A549 (cell line): ENCODE data around the gene ZYG11B. TPM values are rescaled to one million over a fixed set of nuclear protein-coding genes. Genes with fewer than 3 reads are reported as not detected.

Experiments
- ATAC-seq, 2 experiments: fragments of 200-7000 bp in 1 of 2; fragments of >200 bp in 1 of 2; cut with Nextera tagmentation in 1 of 2; cut with Tn5 transposase in 1 of 2; 3 replicates each; pipeline versions ENCODE4 v1.8.0 to v1.9.1; 2018 to 2020; ENCODE audit warnings: mild to moderate bottlenecking in 1 of 2, moderate library complexity in 1 of 2
- CTCF ChIA-PET: fragments of 300-600 bp; sonication (Branson Sonifier 250); formaldehyde crosslinking; extraction: SDS; loops from one replicate; lab custom pipeline; 2021; ENCODE audit warnings: antibody characterized with exemption, inconsistent platforms; lab: Yijun Ruan, JAX
- POLR2A ChIA-PET: fragments of 350-600 bp; formaldehyde crosslinking; extraction: SDS; loops from one replicate; lab custom pipeline; 2021; ENCODE audit warnings: antibody characterized with exemption, inconsistent platforms; lab: Yijun Ruan, JAX
- DNase-seq, 2 experiments: peaks; one replicate each; pipeline versions ENCODE4 v3.0.0 to v3.0.0-alpha.2; 2011 to 2016; ENCODE audit warnings: low read depth in 1 of 2, low spot score in 1 of 2
- FAIRE-seq: peaks from 2 replicates; lab custom pipeline; 2011; peaks lifted over from hg19 to GRCh38; lab: Jason Lieb, UNC
- H3K27ac ChIP-seq, 2 experiments: fragments of >200 bp; sonication (Bioruptor Twin); formaldehyde crosslinking; 3 replicates each; pipeline ENCODE4 v1.5.1; 2016 to 2017
- H3K4me1 ChIP-seq: fragments of >200 bp; sonication (Bioruptor Twin); formaldehyde crosslinking; 3 replicates; pipeline ENCODE4 v1.6.1; 2016
- H3K4me2 ChIP-seq: fragments of >200 bp; sonication (Bioruptor Twin); formaldehyde crosslinking; 3 replicates; pipeline ENCODE4 v1.6.1; 2016
- H3K4me3 ChIP-seq: fragments of >200 bp; sonication (Bioruptor Twin); formaldehyde crosslinking; 3 replicates; pipeline ENCODE4 v1.5.1; 2016
- H3K9me3 ChIP-seq: fragments of >200 bp; sonication (Bioruptor Twin); formaldehyde crosslinking; 3 replicates; pipeline ENCODE4 v1.6.1; 2016
- CEBPB ChIP-seq, 2 experiments: fragments of >200 bp in 1 of 2; sonication (Bioruptor Twin) in 1 of 2; formaldehyde crosslinking in 1 of 2; IDR thresholded peaks; 2 replicates each; pipeline ENCODE4 v1.6.1; 2012 to 2016
- EP300 ChIP-seq, 2 experiments: fragments of >200 bp; sonication (Bioruptor Twin); formaldehyde crosslinking; IDR thresholded peaks; 2 replicates in 1 of 2; 3 replicates in 1 of 2; pipeline ENCODE4 v1.6.1; 2016 to 2017
- FOSL2 ChIP-seq, 2 experiments: fragments of 450-650 bp in 1 of 2; fragments of >200 bp in 1 of 2; sonication (Bioruptor Twin) in 1 of 2; formaldehyde crosslinking; IDR thresholded peaks; 2 replicates each; pipeline versions ENCODE4 v1.5.0 to v1.6.1; 2016 to 2020; ENCODE audit warnings: mild to moderate bottlenecking in 1 of 2, moderate library complexity in 1 of 2
- GATA3 ChIP-seq: IDR thresholded peaks from 2 replicates; pipeline ENCODE4 v1.6.1; 2012; ENCODE audit warnings: borderline replicate concordance
- HDAC2 ChIP-seq: fragments of 200-600 bp; sonication (generic); IDR thresholded peaks from 2 replicates; pipeline ENCODE4 v1.6.1; 2016
- HEYL ChIP-seq: fragments of 250-450 bp; sonication (Bioruptor Pico); IDR thresholded peaks from 2 replicates; pipeline ENCODE4 v1.8.0; 2021; ENCODE audit warnings: mild to moderate bottlenecking, moderate library complexity
- HOXB5 ChIP-seq: fragments of 250-450 bp; sonication (Bioruptor Pico); IDR thresholded peaks from 2 replicates; pipeline ENCODE4 v1.5.0; 2020; ENCODE audit warnings: mild to moderate bottlenecking, moderate library complexity
- KDM5A ChIP-seq: fragments of 200-600 bp; sonication (generic); IDR thresholded peaks from 2 replicates; pipeline ENCODE4 v1.6.1; 2016; ENCODE audit warnings: antibody characterized with exemption, mild to moderate bottlenecking
- MAFK ChIP-seq: fragments of 450-650 bp; IDR thresholded peaks from 2 replicates; pipeline ENCODE4 v1.6.1; 2014; ENCODE audit not compliant: partially characterized antibody
- MAZ ChIP-seq: fragments of 150-350 bp; IDR thresholded peaks from 2 replicates; pipeline ENCODE4 v1.6.1; 2014; ENCODE audit warnings: antibody characterized with exemption, low read depth, low read length, borderline replicate concordance
- MYC ChIP-seq: IDR thresholded peaks from 2 replicates; pipeline ENCODE4 v1.6.1; 2012; ENCODE audit warnings: mild to moderate bottlenecking, inconsistent platforms, low read length, improper control_type of control experiment, borderline replicate concordance
- NPAS2 ChIP-seq: fragments of 250-450 bp; sonication (Bioruptor Pico); IDR thresholded peaks from 2 replicates; pipeline ENCODE4 v1.8.0; 2022; ENCODE audit warnings: mild to moderate bottlenecking, moderate library complexity, borderline replicate concordance
- RARB ChIP-seq: fragments of 250-450 bp; sonication (Bioruptor Pico); IDR thresholded peaks from 2 replicates; pipeline ENCODE4 v1.8.0; 2021; ENCODE audit warnings: mild to moderate bottlenecking, moderate library complexity
- TFCP2L1 ChIP-seq: fragments of 250-450 bp; sonication (Bioruptor Pico); IDR thresholded peaks from 2 replicates; pipeline ENCODE4 v1.5.0; 2021; ENCODE audit warnings: mild to moderate bottlenecking
- ZNF302 ChIP-seq: fragments of 250-450 bp; sonication (Bioruptor Pico); IDR thresholded peaks from 2 replicates; pipeline ENCODE4 v1.9.0; 2021; ENCODE audit warnings: inconsistent platforms, mild to moderate bottlenecking, moderate library complexity
- WGBS: methylation state at CpG from one replicate; pipeline ENCODE4 v1.1.6; 2017; ENCODE audit errors: missing lambda C conversion rate; 5-methylcytosine and 5-hydroxymethylcytosine counted together
- polyA plus RNA-seq, 4 experiments: library from polyadenylated mRNA; depleted of rRNA in 3 of 4; stranded (reverse); fragments of >200 nt; fragmentation: RNase III in 1 of 4; extraction: RNeasy Plus Mini Kit Qiagen cat#74134 plus additional on column Dnase treatment in 1 of 4; gene quantifications; 2 replicates in 3 of 4; 3 replicates in 1 of 4; pipeline ENCODE4 v1.2.3, GENCODE V29; 2011 to 2017
- TF ChIP-seq, protein P1 (sequence below): fragments of 200-600 bp; sonication (generic); IDR thresholded peaks from 2 replicates; pipeline ENCODE4 v1.6.1; 2016; ENCODE audit warnings: antibody characterized with exemption, mild to moderate bottlenecking, moderate library complexity
- TF ChIP-seq, protein P2 (sequence below): fragments of 150-350 bp; IDR thresholded peaks from 2 replicates; pipeline ENCODE4 v1.6.1; 2014; ENCODE audit warnings: low read depth, mild to moderate bottlenecking, low read length
- TF ChIP-seq, protein P3 (sequence below): fragments of 250-450 bp; sonication (Bioruptor Pico); IDR thresholded peaks from 2 replicates; pipeline ENCODE4 v1.5.0; 2020; ENCODE audit warnings: low read depth, mild to moderate bottlenecking, moderate library complexity
- TF ChIP-seq, protein P4 (sequence below): fragments of 250-450 bp; sonication (Bioruptor Pico); IDR thresholded peaks from 2 replicates; pipeline ENCODE4 v1.5.0; 2021; ENCODE audit warnings: mild to moderate bottlenecking, moderate library complexity, borderline replicate concordance

Gene ZYG11B
- polyA plus RNA-seq, 2 of the 4 experiments (the other 2 are of a cell fraction), result 5.8 to 14.1 TPM

DNA sequence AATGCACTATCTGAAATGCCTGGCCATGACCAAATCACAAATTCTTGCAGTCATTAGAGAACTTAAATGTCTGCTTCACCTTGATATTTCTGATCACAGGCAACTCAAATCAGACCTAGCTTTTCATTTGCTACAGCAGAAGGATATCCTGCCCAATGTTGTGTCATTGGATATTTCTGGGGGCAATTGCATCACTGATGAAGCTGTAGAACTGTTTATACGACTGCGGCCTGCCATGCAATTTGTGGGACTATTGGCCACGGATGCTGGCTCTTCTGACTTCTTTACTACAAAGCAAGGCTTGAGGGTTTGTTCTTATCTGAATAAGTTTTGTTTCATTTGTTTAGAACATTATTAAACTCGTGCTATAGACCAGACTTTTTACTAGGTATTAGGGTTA is 131.2 kb downstream of the ZYG11B start:
- ChIA-PET POLR2A (no interaction called here), CTCF (interaction anchor here (1.2 kb wide), 1 partner anchor 15 kb away, joined by 5 read pairs; the partner anchor contains the start of gene ZYG11A)
- no peak for ATAC-seq
- H3K4me1 ChIP-seq, result no peaks in the 10 kb centered on the region
- WGBS, result 91% methylated on average over 4 of the region's 4 CpGs
- TF ChIP-seq MAZ (no peak), GATA3 (no peak), HDAC2 (no peak), NPAS2 (no peak), TFCP2L1 (CRISPR knock-in tag) (no peak), FOSL2 (IDR thresholded peaks at IDR 0.05) (no peak), FOSL2 (CRISPR knock-in tag; IDR thresholded peaks at IDR 0.05) (no peak), CEBPB (IDR thresholded peaks at IDR 0.05) (no peak), HOXB5 (CRISPR knock-in tag) (no peak), RARB (CRISPR knock-in tag) (no peak), HEYL (CRISPR knock-in tag) (no peak), KDM5A (no peak), MYC (no peak), MAFK (no peak), ZNF302 (CRISPR knock-in tag) (no peak), EP300 (IDR thresholded peaks at IDR 0.05) (no peak)
- TF ChIP-seq, protein P1, sequence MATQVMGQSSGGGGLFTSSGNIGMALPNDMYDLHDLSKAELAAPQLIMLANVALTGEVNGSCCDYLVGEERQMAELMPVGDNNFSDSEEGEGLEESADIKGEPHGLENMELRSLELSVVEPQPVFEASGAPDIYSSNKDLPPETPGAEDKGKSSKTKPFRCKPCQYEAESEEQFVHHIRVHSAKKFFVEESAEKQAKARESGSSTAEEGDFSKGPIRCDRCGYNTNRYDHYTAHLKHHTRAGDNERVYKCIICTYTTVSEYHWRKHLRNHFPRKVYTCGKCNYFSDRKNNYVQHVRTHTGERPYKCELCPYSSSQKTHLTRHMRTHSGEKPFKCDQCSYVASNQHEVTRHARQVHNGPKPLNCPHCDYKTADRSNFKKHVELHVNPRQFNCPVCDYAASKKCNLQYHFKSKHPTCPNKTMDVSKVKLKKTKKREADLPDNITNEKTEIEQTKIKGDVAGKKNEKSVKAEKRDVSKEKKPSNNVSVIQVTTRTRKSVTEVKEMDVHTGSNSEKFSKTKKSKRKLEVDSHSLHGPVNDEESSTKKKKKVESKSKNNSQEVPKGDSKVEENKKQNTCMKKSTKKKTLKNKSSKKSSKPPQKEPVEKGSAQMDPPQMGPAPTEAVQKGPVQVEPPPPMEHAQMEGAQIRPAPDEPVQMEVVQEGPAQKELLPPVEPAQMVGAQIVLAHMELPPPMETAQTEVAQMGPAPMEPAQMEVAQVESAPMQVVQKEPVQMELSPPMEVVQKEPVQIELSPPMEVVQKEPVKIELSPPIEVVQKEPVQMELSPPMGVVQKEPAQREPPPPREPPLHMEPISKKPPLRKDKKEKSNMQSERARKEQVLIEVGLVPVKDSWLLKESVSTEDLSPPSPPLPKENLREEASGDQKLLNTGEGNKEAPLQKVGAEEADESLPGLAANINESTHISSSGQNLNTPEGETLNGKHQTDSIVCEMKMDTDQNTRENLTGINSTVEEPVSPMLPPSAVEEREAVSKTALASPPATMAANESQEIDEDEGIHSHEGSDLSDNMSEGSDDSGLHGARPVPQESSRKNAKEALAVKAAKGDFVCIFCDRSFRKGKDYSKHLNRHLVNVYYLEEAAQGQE, result no peak
- TF ChIP-seq, protein P2, sequence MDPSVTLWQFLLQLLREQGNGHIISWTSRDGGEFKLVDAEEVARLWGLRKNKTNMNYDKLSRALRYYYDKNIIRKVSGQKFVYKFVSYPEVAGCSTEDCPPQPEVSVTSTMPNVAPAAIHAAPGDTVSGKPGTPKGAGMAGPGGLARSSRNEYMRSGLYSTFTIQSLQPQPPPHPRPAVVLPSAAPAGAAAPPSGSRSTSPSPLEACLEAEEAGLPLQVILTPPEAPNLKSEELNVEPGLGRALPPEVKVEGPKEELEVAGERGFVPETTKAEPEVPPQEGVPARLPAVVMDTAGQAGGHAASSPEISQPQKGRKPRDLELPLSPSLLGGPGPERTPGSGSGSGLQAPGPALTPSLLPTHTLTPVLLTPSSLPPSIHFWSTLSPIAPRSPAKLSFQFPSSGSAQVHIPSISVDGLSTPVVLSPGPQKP, result no peak
- TF ChIP-seq, protein P3, sequence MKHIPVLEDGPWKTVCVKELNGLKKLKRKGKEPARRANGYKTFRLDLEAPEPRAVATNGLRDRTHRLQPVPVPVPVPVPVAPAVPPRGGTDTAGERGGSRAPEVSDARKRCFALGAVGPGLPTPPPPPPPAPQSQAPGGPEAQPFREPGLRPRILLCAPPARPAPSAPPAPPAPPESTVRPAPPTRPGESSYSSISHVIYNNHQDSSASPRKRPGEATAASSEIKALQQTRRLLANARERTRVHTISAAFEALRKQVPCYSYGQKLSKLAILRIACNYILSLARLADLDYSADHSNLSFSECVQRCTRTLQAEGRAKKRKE (CRISPR knock-in tag), result no peak
- TF ChIP-seq, protein P4, sequence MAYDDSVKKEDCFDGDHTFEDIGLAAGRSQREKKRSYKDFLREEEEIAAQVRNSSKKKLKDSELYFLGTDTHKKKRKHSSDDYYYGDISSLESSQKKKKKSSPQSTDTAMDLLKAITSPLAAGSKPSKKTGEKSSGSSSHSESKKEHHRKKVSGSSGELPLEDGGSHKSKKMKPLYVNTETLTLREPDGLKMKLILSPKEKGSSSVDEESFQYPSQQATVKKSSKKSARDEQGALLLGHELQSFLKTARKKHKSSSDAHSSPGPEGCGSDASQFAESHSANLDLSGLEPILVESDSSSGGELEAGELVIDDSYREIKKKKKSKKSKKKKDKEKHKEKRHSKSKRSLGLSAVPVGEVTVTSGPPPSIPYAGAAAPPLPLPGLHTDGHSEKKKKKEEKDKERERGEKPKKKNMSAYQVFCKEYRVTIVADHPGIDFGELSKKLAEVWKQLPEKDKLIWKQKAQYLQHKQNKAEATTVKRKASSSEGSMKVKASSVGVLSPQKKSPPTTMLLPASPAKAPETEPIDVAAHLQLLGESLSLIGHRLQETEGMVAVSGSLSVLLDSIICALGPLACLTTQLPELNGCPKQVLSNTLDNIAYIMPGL (CRISPR knock-in tag), result no peak
- TF ChIP-seq, all 56 proteins: peak for 0
- H3K4me3 ChIP-seq, result no peak overlapping the region
- DNase-seq (no peak), FAIRE-seq (no peak)
- no peak overlapping the region for H3K4me2 ChIP-seq
- no peaks in the 10 kb centered on the region for H3K9me3 ChIP-seq
- H3K27ac ChIP-seq, result no peak overlapping the region
